Panc1 (cell line): ENCODE measurements around the gene SLC1A2. TPM values are rescaled to one million over a fixed set of nuclear protein-coding genes. Genes with fewer than 3 reads are reported as not detected.

Experiments used
- ATAC-seq: fragments of 200-7000 bp; cut with Tn5 transposase; 2 replicates; pipeline ENCODE4 v1.9.1; 2020; ENCODE audit warnings: mild to moderate bottlenecking, moderate library complexity
- BruUV-seq: library from RNA; stranded (reverse); fragments of 400-500 nt; replicated peaks from 2 replicates; lab custom pipeline; 2021; lab: Mats Ljungman, UMichigan
- CTCF ChIA-PET: fragments of 300-600 bp; sonication (Branson Sonifier 250); formaldehyde crosslinking; loops from one replicate; lab custom pipeline; 2022; ENCODE audit warnings: antibody characterized with exemption; lab: Charles Lee
- POLR2A ChIA-PET: fragments of 300-600 bp; sonication (Branson Sonifier 250); formaldehyde crosslinking; loops from one replicate; lab custom pipeline; 2022; ENCODE audit warnings: antibody characterized with exemption; lab: Charles Lee
- DNase-seq: peaks from one replicate; pipeline ENCODE4 v3.0.0-alpha.2; 2010; ENCODE audit warnings: low read depth, low spot score
- H3K27ac ChIP-seq: 2 replicates; pipeline ENCODE4 v1.5.1; 2011; ENCODE audit warnings: mild to moderate bottlenecking, low read length, inconsistent platforms
- H3K27me3 ChIP-seq: fragments of 200-500 bp; sonication (Bioruptor generic); 2 replicates; pipeline ENCODE4 v1.6.0; 2014; ENCODE audit warnings: low read length, inconsistent platforms; ENCODE audit not compliant: control insufficient read depth, insufficient read depth
- H3K36me3 ChIP-seq: fragments of 200-500 bp; sonication (Bioruptor generic); 2 replicates; pipeline ENCODE4 v1.5.1; 2014; ENCODE audit warnings: inconsistent platforms, mild to moderate bottlenecking, low read length, moderate library complexity; ENCODE audit not compliant: control insufficient read depth, insufficient read depth
- H3K4me1 ChIP-seq: 2 replicates; pipeline ENCODE4 v1.5.1; 2011; ENCODE audit warnings: inconsistent platforms, mild to moderate bottlenecking, low read length, moderate library complexity; ENCODE audit not compliant: control insufficient read depth, insufficient read depth
- H3K4me3 ChIP-seq, 2 experiments: 2 replicates each; pipeline ENCODE4 v1.5.1; 2011 to 2012; ENCODE audit warnings: low read depth in 2 of 2, low read length in 2 of 2, mild to moderate bottlenecking in 2 of 2, inconsistent platforms in 1 of 2, moderate library complexity in 1 of 2
- H3K9me3 ChIP-seq: fragments of 200-500 bp; sonication (Bioruptor generic); 2 replicates; pipeline ENCODE4 v1.5.1; 2014; ENCODE audit warnings: low read depth, mild to moderate bottlenecking, inconsistent platforms, low read length, moderate library complexity; ENCODE audit not compliant: control insufficient read depth, insufficient read depth
- CTCF ChIP-seq: fragments of 450-650 bp; IDR thresholded peaks from 2 replicates; pipeline ENCODE4 v1.5.1; 2017; ENCODE audit warnings: mild to moderate bottlenecking
- POLR2AphosphoS5 ChIP-seq: IDR thresholded peaks from 2 replicates; pipeline ENCODE4 v1.6.1; 2012; ENCODE audit warnings: mild to moderate bottlenecking, low read depth, low read length, moderate library complexity
- REST ChIP-seq, 2 experiments: IDR thresholded peaks; 2 replicates each; pipeline ENCODE4 v1.6.1; 2011 to 2012; ENCODE audit warnings: low read depth in 2 of 2, control low read depth in 1 of 2, low read length in 1 of 2, mild to moderate bottlenecking in 1 of 2, moderate library complexity in 1 of 2; ENCODE audit not compliant: insufficient read depth in 1 of 2
- SIN3A ChIP-seq: IDR thresholded peaks from 2 replicates; pipeline ENCODE4 v1.6.1; 2012; ENCODE audit warnings: low read depth, mild to moderate bottlenecking, low read length, moderate library complexity, borderline replicate concordance; ENCODE audit not compliant: insufficient read depth
- TCF7L2 ChIP-seq: IDR thresholded peaks from 2 replicates; pipeline ENCODE4 v1.6.1; 2011; ENCODE audit warnings: mild to moderate bottlenecking, low read depth, low read length, inconsistent platforms
- in situ Hi-C: cut with HindIII; loops from 2 replicates; pipeline ENCODE4 v1.10.0; 2016; ENCODE audit warnings: low sequenced_read_pairs, low pct_unique_long_range_greater_than_20kb
- intact Hi-C: fragments of 100-400 bp; cut with micrococcal nuclease; formaldehyde crosslinking; loops from one replicate; pipeline ENCODE4 v1.10.0; 2022; ENCODE audit not compliant: unreplicated experiment
- total RNA-seq: library from RNA; stranded (reverse); gene quantifications from one replicate; pipeline ENCODE4 v1.2.1, GENCODE V29; 2021; ENCODE audit not compliant: unreplicated experiment

Gene SLC1A2
- total RNA-seq, 1 experiment from 2014 or later: 0.21 TPM

- ATAC-seq: peak; percentile 26; the same call in 1 of the 2 replicates
- in situ Hi-C loops: no loop called here
- no peaks in the 10 kb centered on the region for H3K9me3 ChIP-seq
Measured at GRCh38 chr11:35403765-35404387, 15.5 kb downstream of the SLC1A2 start.

More at GRCh38 chr11:35403765-35404387, 15.5 kb downstream of the SLC1A2 start:
- no peaks in the 10 kb centered on the region for H3K36me3 ChIP-seq
- intact Hi-C loops: no loop called here
- H3K27ac ChIP-seq: peak overlapping the region; percentile 57; the same call in 1 of the 2 replicates
- no peak for TF ChIP-seq REST (IDR thresholded peaks at IDR 0.05; ENCODE audit: insufficient read depth in 1 of 2, low read depth in 2 of 2, low read length in 1 of 2)
- no peak for TF ChIP-seq POLR2AphosphoS5
- no peak for TF ChIP-seq SIN3A
- TF ChIP-seq TCF7L2: no peak
- TF ChIP-seq CTCF: no peak
- no peaks in the 10 kb centered on the region for H3K27me3 ChIP-seq
- no peak overlapping the region for H3K4me3 ChIP-seq
- DNase-seq: no peak
- ChIA-PET CTCF (no interaction called here), POLR2A (interaction anchor here (0.7 kb wide), 1 partner anchor 1966 kb away, joined by 3 read pairs; no protein-coding TSS in a partner anchor)
- peaks cover 5% of the 10 kb centered on the region; the same call in 1 of the 2 replicates for H3K4me1 ChIP-seq
- BruUV-seq: no TSS peak
